ENCODE data around the gene TRMT1L. TPM values are rescaled to one million over a fixed set of nuclear protein-coding genes. Genes with fewer than 3 reads are reported as not detected.
A peak's percentile ranks its signal among the peaks of the same experiment; 100 is the strongest.

The TRMT1L gene
- polyA plus RNA-seq, 3 donors: 5.0 to 11.5 (median 7.4) TPM

DNA sequence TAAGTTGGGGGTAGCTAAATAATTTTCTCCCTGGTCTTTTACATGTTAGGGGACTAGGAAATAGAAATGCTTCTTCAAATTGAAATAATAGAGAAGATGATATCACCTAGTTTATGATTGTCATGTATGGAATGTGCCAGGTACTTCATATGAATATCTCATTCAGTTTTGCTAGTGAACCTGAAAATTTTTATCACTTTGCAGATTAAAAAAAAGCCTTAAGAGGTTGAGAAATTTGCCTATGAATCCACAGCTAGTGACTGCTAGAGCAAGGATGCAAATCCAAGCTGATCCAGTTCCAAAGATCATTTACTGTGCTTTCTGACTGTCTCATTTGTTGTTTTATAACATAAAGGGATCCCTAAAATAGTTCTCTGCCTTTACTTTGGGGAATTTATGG lies 86.7 kb downstream of the TRMT1L start:
- Histone ChIP-seq H3K36me3 (replicated peaks in 1 of 2; ENCODE audit: control insufficient read depth in 1 of 2, insufficient read depth in 2 of 2, low read length in 2 of 2) (peaks cover 3 to 10% of the 10 kb centered on the region in 2 donors), H3K9me3 (replicated peaks in 1 of 2; ENCODE audit: control insufficient read depth in 1 of 2, insufficient read depth in 1 of 2, low read length in 2 of 2) (no peaks in the 10 kb centered on the region), H3K27ac (ENCODE audit: low read depth in 1 of 2, low read length in 2 of 2) (no peak overlapping the region), H3K4me1 (ENCODE audit: control insufficient read depth in 1 of 2, insufficient read depth in 2 of 2, low read length in 2 of 2) (peaks cover 6 to 7% of the 10 kb centered on the region in 2 donors), H3K4me3 (replicated peaks in 1 of 3; ENCODE audit: low read depth in 2 of 3, low read length in 3 of 3) (no peak overlapping the region), H3K27me3 (ENCODE audit: control insufficient read depth in 2 of 2, insufficient read depth in 2 of 2, low read length in 2 of 2) (no peaks in the 10 kb centered on the region), H3K79me2 (ENCODE audit: insufficient read depth, low read length) (peaks cover 100% of the 10 kb centered on the region), H2AFZ (ENCODE audit: insufficient read depth, low read depth, low read length, poor library complexity, severe bottlenecking) (no peak overlapping the region), H3K9ac (ENCODE audit: insufficient read depth, low read length, poor library complexity, severe bottlenecking) (no peak overlapping the region), H3K4me2 (replicated peaks; ENCODE audit: extremely low read depth, low read length, poor library complexity, severe bottlenecking) (no peak overlapping the region), H4K20me1 (ENCODE audit: insufficient read depth, low read length) (peaks cover 100% of the 10 kb centered on the region)
- TF ChIP-seq CTCF (IDR thresholded peaks at IDR 0.05): no peak
- Mint-ChIP-seq H3K4me3 (no peak overlapping the region), H3K9me3 (peaks cover 0 to 3% (median 0%) of the 10 kb centered on the region in 7 donors), H3K27ac (no peak overlapping the region), H3K4me1 (peaks cover 30% of the 10 kb centered on the region), H3K27me3 (ENCODE audit: low read depth in 3 of 3) (peaks cover 0 to 1% (median 0%) of the 10 kb centered on the region in 3 donors), H3K36me3 (peaks cover 18 to 19% of the 10 kb centered on the region in 2 donors)
- DNase-seq: no peak
- intact Hi-C loops (cut with micrococcal nuclease): no loop called here

GRCh38 chr1:185069202-185069772 lies 87.5 kb downstream of the TRMT1L start:
- H3K27me3 Mint-ChIP-seq (ENCODE audit: low read depth in 3 of 3): no peaks in the 10 kb centered on the region
- intact Hi-C loops (cut with micrococcal nuclease): no loop called here
- WGBS (ENCODE audit: insufficient coverage): no CpG with 5 or more reads among the region's 4 CpGs
- no peak overlapping the region for H2AFZ ChIP-seq (ENCODE audit: insufficient read depth, low read depth, low read length, poor library complexity, severe bottlenecking)
- H3K27me3 ChIP-seq (ENCODE audit: control insufficient read depth in 2 of 2, insufficient read depth in 2 of 2, low read length in 2 of 2): no peaks in the 10 kb centered on the region
- peak overlapping the region in 2 of 7 donors; percentile 26 to 40 for H3K27ac Mint-ChIP-seq
- no peak for DNase-seq
- no peak for TF ChIP-seq CTCF (IDR thresholded peaks at IDR 0.05)
- H3K4me3 ChIP-seq (replicated peaks in 1 of 3; ENCODE audit: low read depth in 2 of 3, low read length in 3 of 3): no peak overlapping the region
- no peak overlapping the region for H3K4me2 ChIP-seq (replicated peaks; ENCODE audit: extremely low read depth, low read length, poor library complexity, severe bottlenecking)
- H3K36me3 Mint-ChIP-seq: peaks cover 22 to 23% of the 10 kb centered on the region in 2 donors
- H3K79me2 ChIP-seq (ENCODE audit: insufficient read depth, low read length): peaks cover 100% of the 10 kb centered on the region
- peaks cover 100% of the 10 kb centered on the region for H4K20me1 ChIP-seq (ENCODE audit: insufficient read depth, low read length)
- H3K9me3 ChIP-seq (replicated peaks in 1 of 2; ENCODE audit: control insufficient read depth in 1 of 2, insufficient read depth in 1 of 2, low read length in 2 of 2): no peaks in the 10 kb centered on the region
- H3K9me3 Mint-ChIP-seq: peaks cover 0 to 5% (median 0%) of the 10 kb centered on the region in 7 donors
- H3K4me3 Mint-ChIP-seq: no peak overlapping the region
- H3K4me1 ChIP-seq (ENCODE audit: control insufficient read depth in 1 of 2, insufficient read depth in 2 of 2, low read length in 2 of 2): peaks cover 6 to 7% of the 10 kb centered on the region in 2 donors
- peaks cover 30% of the 10 kb centered on the region for H3K4me1 Mint-ChIP-seq
- no peak overlapping the region for H3K9ac ChIP-seq (ENCODE audit: insufficient read depth, low read length, poor library complexity, severe bottlenecking)
- H3K36me3 ChIP-seq (replicated peaks in 1 of 2; ENCODE audit: control insufficient read depth in 1 of 2, insufficient read depth in 2 of 2, low read length in 2 of 2): peaks cover 3 to 12% of the 10 kb centered on the region in 2 donors
- H3K27ac ChIP-seq (ENCODE audit: low read depth in 1 of 2, low read length in 2 of 2): no peak overlapping the region

All from CD14-positive monocyte (primary cell).